Mesenteric fat pad (tissue), 1 donor: ENCODE data around the gene WDR1. TPM values are rescaled to one million over a fixed set of nuclear protein-coding genes. Genes with fewer than 3 reads are reported as not detected.

Source experiments
- DNase-seq: peaks from one replicate; pipeline ENCODE4 v3.0.0-alpha.2; 2020; ENCODE audit warnings: low spot score
- total RNA-seq: library from RNA; stranded (reverse); fragmentation: NEBNext Ultra II Directional; extraction: Animal tissue kit (Norgen Biotek cat#: 25700); gene quantifications from one replicate; pipeline ENCODE4 v1.2.1, GENCODE V29; 2021
- donor health status: DM: yes; HTN: yes; CAD: no.

WDR1 gene
- total RNA-seq, 1 donor from 2014 or later: 249 TPM

GRCh38 chr4:10115271-10115796 is 1.3 kb downstream of the WDR1 start:
- no peak for DNase-seq

- no peak for DNase-seq
These were observed 2.0 kb downstream of the WDR1 start for GRCh38 chr4:10114607-10115006.

GRCh38 chr4:10114147-10114546 is 2.5 kb downstream of the WDR1 start:
- DNase-seq: no peak

- DNase-seq: no peak
These were observed 3.1 kb downstream of the WDR1 start for GRCh38 chr4:10113362-10114047.

- DNase-seq: no peak
These were observed 3.8 kb downstream of the WDR1 start for GRCh38 chr4:10112658-10113284.

GRCh38 chr4:10111067-10111801 is 5.4 kb downstream of the WDR1 start:
- DNase-seq: no peak

- DNase-seq: no peak
These were observed 6.5 kb downstream of the WDR1 start for GRCh38 chr4:10109995-10110670.

GRCh38 chr4:10108818-10109783 is 7.5 kb downstream of the WDR1 start:
- DNase-seq: no peak

- DNase-seq: no peak
These were observed 8.2 kb downstream of the WDR1 start for GRCh38 chr4:10108391-10108790.

GRCh38 chr4:10107111-10108091 is 9.2 kb downstream of the WDR1 start:
- DNase-seq: no peak

- no peak for DNase-seq
These were observed 10.1 kb downstream of the WDR1 start for GRCh38 chr4:10106421-10107039.

GRCh38 chr4:10105920-10106319 is 10.7 kb downstream of the WDR1 start:
- no peak for DNase-seq

GRCh38 chr4:10105421-10105820 is 11.2 kb downstream of the WDR1 start:
- DNase-seq: no peak

- DNase-seq: no peak
These were observed 11.7 kb downstream of the WDR1 start for GRCh38 chr4:10104991-10105276.

- DNase-seq: no peak
These were observed 12.2 kb downstream of the WDR1 start for GRCh38 chr4:10104211-10104990.

- DNase-seq: no peak
These were observed 13.9 kb downstream of the WDR1 start for GRCh38 chr4:10102474-10103332.
